ENCODE data around the gene ANKS3. TPM values are rescaled to one million over a fixed set of nuclear protein-coding genes. Genes with fewer than 3 reads are reported as not detected.
A peak's percentile ranks its signal among the peaks of the same experiment; 100 is the strongest.

The ANKS3 gene
- total RNA-seq, 1 donor, result 39.4 TPM

- TF ChIP-seq, protein P1, sequence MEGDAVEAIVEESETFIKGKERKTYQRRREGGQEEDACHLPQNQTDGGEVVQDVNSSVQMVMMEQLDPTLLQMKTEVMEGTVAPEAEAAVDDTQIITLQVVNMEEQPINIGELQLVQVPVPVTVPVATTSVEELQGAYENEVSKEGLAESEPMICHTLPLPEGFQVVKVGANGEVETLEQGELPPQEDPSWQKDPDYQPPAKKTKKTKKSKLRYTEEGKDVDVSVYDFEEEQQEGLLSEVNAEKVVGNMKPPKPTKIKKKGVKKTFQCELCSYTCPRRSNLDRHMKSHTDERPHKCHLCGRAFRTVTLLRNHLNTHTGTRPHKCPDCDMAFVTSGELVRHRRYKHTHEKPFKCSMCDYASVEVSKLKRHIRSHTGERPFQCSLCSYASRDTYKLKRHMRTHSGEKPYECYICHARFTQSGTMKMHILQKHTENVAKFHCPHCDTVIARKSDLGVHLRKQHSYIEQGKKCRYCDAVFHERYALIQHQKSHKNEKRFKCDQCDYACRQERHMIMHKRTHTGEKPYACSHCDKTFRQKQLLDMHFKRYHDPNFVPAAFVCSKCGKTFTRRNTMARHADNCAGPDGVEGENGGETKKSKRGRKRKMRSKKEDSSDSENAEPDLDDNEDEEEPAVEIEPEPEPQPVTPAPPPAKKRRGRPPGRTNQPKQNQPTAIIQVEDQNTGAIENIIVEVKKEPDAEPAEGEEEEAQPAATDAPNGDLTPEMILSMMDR (IDR thresholded peaks at IDR 0.05; ENCODE audit: extremely low read depth, low read depth, low read length), result no peak
- H3K36me3 ChIP-seq (ENCODE audit: insufficient read depth, low read length), result peaks cover 41% of the 10 kb centered on the region
Observed at GRCh38 chr16:4753227-4753626, 19.2 kb upstream of the ANKS3 start.

GRCh38 chr16:4752351-4753100 lies 18.5 kb upstream of the ANKS3 start:
- DNase-seq (ENCODE audit: insufficient read length, low spot score, missing footprints), result peak; percentile 53
- Histone ChIP-seq H3K4me3 (ENCODE audit: insufficient read depth, low read length) (no peak overlapping the region), H3K4me1 (ENCODE audit: insufficient read depth, low read length) (no peaks in the 10 kb centered on the region), H3K27ac (ENCODE audit: low read depth, low read length) (no peak overlapping the region), H3K79me2 (ENCODE audit: insufficient read depth, low read length) (peaks cover 4% of the 10 kb centered on the region), H4K20me1 (ENCODE audit: insufficient read depth, low read length) (peaks cover 10% of the 10 kb centered on the region), H3K4me2 (ENCODE audit: insufficient read depth, low read length) (no peak overlapping the region), H2AFZ (ENCODE audit: low read length) (no peak overlapping the region), H3K9me3 (ENCODE audit: low read depth, low read length) (peaks cover 3% of the 10 kb centered on the region), H3K36me3 (ENCODE audit: insufficient read depth, low read length) (peaks cover 38% of the 10 kb centered on the region), H3K27me3 (ENCODE audit: insufficient read depth, low read length) (no peaks in the 10 kb centered on the region)
- TF ChIP-seq, protein P1 (IDR thresholded peaks at IDR 0.05; ENCODE audit: extremely low read depth, low read depth, low read length), result no peak

More at GRCh38 chr16:4753227-4753626, 19.2 kb upstream of the ANKS3 start:
- Histone ChIP-seq H3K9me3 (ENCODE audit: low read depth, low read length) (peaks cover 3% of the 10 kb centered on the region), H3K27me3 (ENCODE audit: insufficient read depth, low read length) (no peaks in the 10 kb centered on the region), H3K4me1 (ENCODE audit: insufficient read depth, low read length) (no peaks in the 10 kb centered on the region), H3K79me2 (ENCODE audit: insufficient read depth, low read length) (peaks cover 4% of the 10 kb centered on the region), H3K27ac (ENCODE audit: low read depth, low read length) (no peak overlapping the region), H3K4me2 (ENCODE audit: insufficient read depth, low read length) (no peak overlapping the region), H3K4me3 (ENCODE audit: insufficient read depth, low read length) (no peak overlapping the region), H4K20me1 (ENCODE audit: insufficient read depth, low read length) (peaks cover 10% of the 10 kb centered on the region), H2AFZ (ENCODE audit: low read length) (no peak overlapping the region)
- no peak for DNase-seq (ENCODE audit: insufficient read length, low spot score, missing footprints)

DNA sequence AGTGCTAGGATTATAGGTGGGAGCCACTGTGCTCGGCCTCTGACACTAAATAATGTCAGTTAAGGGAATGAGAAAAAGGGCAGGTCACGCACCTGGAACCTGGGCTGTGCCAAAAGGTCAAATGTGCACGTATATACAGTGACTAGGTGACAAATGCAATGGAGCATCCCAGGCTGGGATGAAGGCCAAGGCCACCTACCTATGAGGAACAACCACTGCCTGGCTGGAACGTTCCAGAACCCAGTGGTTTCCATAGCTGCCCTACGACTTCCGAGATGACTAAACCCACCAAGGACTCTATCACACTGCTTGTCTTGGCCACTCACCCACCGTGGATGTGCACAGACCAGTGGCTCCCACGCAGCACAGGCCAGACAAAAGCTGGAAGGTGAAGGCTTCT lies 16.8 kb upstream of the ANKS3 start:
- Histone ChIP-seq H3K36me3 (ENCODE audit: insufficient read depth, low read length) (peaks cover 29% of the 10 kb centered on the region), H4K20me1 (ENCODE audit: insufficient read depth, low read length) (peaks cover 10% of the 10 kb centered on the region), H3K4me3 (ENCODE audit: insufficient read depth, low read length) (no peak overlapping the region), H3K27ac (ENCODE audit: low read depth, low read length) (no peak overlapping the region), H3K9me3 (ENCODE audit: low read depth, low read length) (peaks cover 2% of the 10 kb centered on the region), H3K27me3 (ENCODE audit: insufficient read depth, low read length) (no peaks in the 10 kb centered on the region), H2AFZ (ENCODE audit: low read length) (no peak overlapping the region), H3K4me1 (ENCODE audit: insufficient read depth, low read length) (no peaks in the 10 kb centered on the region), H3K79me2 (ENCODE audit: insufficient read depth, low read length) (peaks cover 4% of the 10 kb centered on the region), H3K4me2 (ENCODE audit: insufficient read depth, low read length) (no peak overlapping the region)
- peak; percentile 38 for DNase-seq (ENCODE audit: insufficient read length, low spot score, missing footprints)
- TF ChIP-seq, protein P1 (IDR thresholded peaks at IDR 0.05; ENCODE audit: extremely low read depth, low read depth, low read length), result no peak

- Histone ChIP-seq H3K27ac (ENCODE audit: low read depth, low read length) (no peak overlapping the region), H3K27me3 (ENCODE audit: insufficient read depth, low read length) (no peaks in the 10 kb centered on the region), H3K4me3 (ENCODE audit: insufficient read depth, low read length) (no peak overlapping the region), H3K36me3 (ENCODE audit: insufficient read depth, low read length) (peaks cover 20% of the 10 kb centered on the region), H4K20me1 (ENCODE audit: insufficient read depth, low read length) (peaks cover 8% of the 10 kb centered on the region), H3K4me1 (ENCODE audit: insufficient read depth, low read length) (no peaks in the 10 kb centered on the region), H2AFZ (ENCODE audit: low read length) (no peak overlapping the region), H3K9me3 (ENCODE audit: low read depth, low read length) (no peaks in the 10 kb centered on the region), H3K4me2 (ENCODE audit: insufficient read depth, low read length) (no peak overlapping the region), H3K79me2 (ENCODE audit: insufficient read depth, low read length) (no peaks in the 10 kb centered on the region)
- TF ChIP-seq, protein P1 (IDR thresholded peaks at IDR 0.05; ENCODE audit: extremely low read depth, low read depth, low read length), result no peak
- DNase-seq (ENCODE audit: insufficient read length, low spot score, missing footprints), result no peak
Observed at GRCh38 chr16:4749700-4750257, 15.7 kb upstream of the ANKS3 start.
